Heart left ventricle (tissue), 16 donors: Measurements from ENCODE around the gene ZSCAN5A. TPM values are rescaled to one million over a fixed set of nuclear protein-coding genes. Genes with fewer than 3 reads are reported as not detected.
"Not testable (repeated sequence)": the region's sequence is repeated elsewhere in the genome, so short reads cannot be mapped to it uniquely, and the experiment has no call there.

Source experiments
- ATAC-seq, 4 donors: fragments of 200-7000 bp; cut with Tn5 transposase; one replicate each; pipeline ENCODE4 v1.9.1; 2020 to 2022; ENCODE audit warnings: moderate library complexity in 4 of 4, mild to moderate bottlenecking in 3 of 4, moderate number of reproducible peaks in 1 of 4
- DNase-seq, 5 donors: peaks; one replicate each; pipeline ENCODE4 v3.0.0-alpha.2; 2020
- H3K27ac ChIP-seq, 12 donors: fragments of 200-600 bp; sonication (generic) in 4 of 12; one replicate each; pipeline versions ENCODE4 v1.5.0 to v1.8.0; 2016 to 2022; ENCODE audit warnings: mild to moderate bottlenecking in 2 of 12
- H3K27me3 ChIP-seq, 9 donors: fragments of 200-600 bp; sonication (generic) in 2 of 9; one replicate each; pipeline versions ENCODE4 v1.5.1 to v1.8.0; 2016 to 2022; ENCODE audit warnings: mild to moderate bottlenecking in 3 of 9
- H3K36me3 ChIP-seq, 9 donors: fragments of 200-600 bp; sonication (generic) in 2 of 9; one replicate each; pipeline versions ENCODE4 v1.5.0 to v1.8.0; 2018 to 2022; ENCODE audit warnings: mild to moderate bottlenecking in 2 of 9
- H3K4me1 ChIP-seq, 12 donors: fragments of 200-600 bp; sonication (generic) in 4 of 12; one replicate each; pipeline versions ENCODE4 v1.5.0 to v1.8.0; 2016 to 2022; ENCODE audit warnings: mild to moderate bottlenecking in 3 of 12
- H3K4me3 ChIP-seq, 12 donors: fragments of 200-600 bp; sonication (generic) in 4 of 12; one replicate each; pipeline versions ENCODE4 v1.5.0 to v1.8.0; 2017 to 2022; ENCODE audit warnings: mild to moderate bottlenecking in 9 of 12, moderate library complexity in 4 of 12
- H3K9me3 ChIP-seq, 12 donors: fragments of 200-600 bp; sonication (generic) in 4 of 12; one replicate each; pipeline versions ENCODE4 v1.5.0 to v1.8.0; 2016 to 2022; ENCODE audit warnings: mild to moderate bottlenecking in 1 of 12
- CTCF ChIP-seq, 12 donors: fragments of 200-600 bp; sonication (generic) in 4 of 12; IDR thresholded peaks; one replicate each; pipeline versions ENCODE4 v1.5.0 to v1.8.0; 2018 to 2022; ENCODE audit warnings: antibody characterized with exemption in 12 of 12, mild to moderate bottlenecking in 5 of 12
- POLR2A ChIP-seq, 2 donors: fragments of 450-650 bp; IDR thresholded peaks; one replicate each; pipeline ENCODE4 v1.6.1; 2017; ENCODE audit warnings: antibody characterized with exemption in 2 of 2, mild to moderate bottlenecking in 2 of 2, moderate library complexity in 2 of 2
- WGBS, 4 donors: extraction: QIAGEN DNeasy Blood & Tissue Kit in 2 of 4; methylation state at CpG; one replicate each; pipeline versions ENCODE4 v1.1.5 to v1.1.7; 2013 to 2018; 5-methylcytosine and 5-hydroxymethylcytosine counted together
- intact Hi-C, 10 donors: fragments of 100-400 bp; cut with DNase I; formaldehyde crosslinking; loops; one replicate each; pipeline versions ENCODE4 v1.11.1 to v1.14.2; 2022
- polyA plus RNA-seq, 2 donors: library from polyadenylated mRNA; stranded (reverse); fragments of 200-250 nt; gene quantifications; one replicate each; pipeline ENCODE4 v1.2.3, GENCODE V29; 2013
- total RNA-seq, 9 donors: library from RNA; depleted of rRNA in 2 of 9; stranded (reverse); fragments of >200 nt in 2 of 9; fragmentation: NEBNext Ultra II Directional in 3 of 9; extraction: Animal tissue kit (Norgen Biotek cat#: 25700) in 3 of 9; gene quantifications; one replicate each; pipeline versions ENCODE4 v1.1.0 to v1.2.4, GENCODE V29; 2016 to 2023
- donor health status: ischemic (EF 13 %, LVEDD 7.1; RV severe dilation, severe dysfunction).
- donor health status: healthy with polysubstance abuse.
- donor health status: DM: no; HTN: yes; CAD: no.
- donor health status: DM: no; HTN: no; CAD: no.
- donor health status: ischemic (EF 25% LVEDD 6.9; RV normal size, moderate dysfunction).
- donor health status: ischemic (EF 25% LVEDD 5.7; RV mildly dilated, moderate dysfunction).
- donor health status: healthy.
- donor health status: DM: yes; HTN: yes; CAD: no.
- donor health status: ischemic (EF 35%, LVEDD 5.7; RV mildly dilated, moderate dysfunction).
- donor health status: nonischemic (EF 11% LVEDD 7.7; RV severe dilation, severe dysfunction).
- donor health status: DM: yes; HTN: yes; CAD: no.
- donor health status: PGD.
- donor health status: ischemic (EF 29% LVEDD 5.4; RV normal size, mild dysfunction).
- donor health status: nonischemic (EF 23%, LVEDD 6.1; RV moderate dilation, normal function).

Gene ZSCAN5A
- total and polyA plus RNA-seq, 11 donors = 3.3 to 26.6 (median 17.7) TPM

DNA sequence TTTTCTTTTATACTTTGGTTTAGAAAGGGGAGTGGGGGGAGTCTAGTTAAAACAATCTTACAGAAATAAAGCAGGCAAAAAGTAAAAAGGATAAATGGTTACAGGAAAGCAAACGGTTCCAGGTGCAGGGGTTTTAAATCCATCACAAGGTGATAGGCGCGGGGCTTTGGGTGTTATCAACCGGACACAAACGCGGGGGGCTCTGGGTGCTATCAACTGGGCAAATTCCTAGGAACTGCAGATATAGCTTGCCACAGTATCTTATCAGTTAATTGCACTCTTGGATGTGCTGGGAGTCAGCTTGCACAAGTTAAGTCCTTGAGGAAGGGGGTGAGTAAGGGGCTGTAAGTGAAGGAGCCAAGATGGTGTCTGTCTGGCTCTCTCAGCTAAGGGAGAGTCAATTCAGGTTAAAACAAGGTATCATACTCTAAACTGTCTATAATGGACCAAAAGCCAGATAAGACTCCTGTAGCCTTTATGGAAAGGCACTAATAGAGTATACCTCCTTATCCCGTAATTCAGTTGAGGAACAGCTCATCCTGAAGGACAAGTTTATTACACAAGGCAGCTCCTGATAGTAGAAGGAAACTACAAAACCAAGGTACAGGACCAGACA, 32.6 kb upstream of the ZSCAN5A start:
- no peak for DNase-seq

GRCh38 chr19:56341948-56342347, 27.3 kb upstream of the ZSCAN5A start:
- Histone ChIP-seq H3K4me1 (no peaks in the 10 kb centered on the region), H3K27ac (no peak overlapping the region), H3K36me3 (no peaks in the 10 kb centered on the region), H3K4me3 (no peak overlapping the region), H3K27me3 (no peaks in the 10 kb centered on the region), H3K9me3 (peaks cover 0 to 3% (median 0%) of the 10 kb centered on the region in 12 donors)
- ATAC-seq = no peak
- no peak for TF ChIP-seq CTCF (IDR thresholded peaks at IDR 0.05)
- no peak for TF ChIP-seq POLR2A (IDR thresholded peaks at IDR 0.05)
- DNase-seq = no peak
- intact Hi-C loops = loop anchor here in 2 of 10 donors (10.0 kb wide), 2 partner anchors 167 to 267 kb away; partner anchors contain the start of gene GALP (in 1 of the 2)

More for the DNA sequence above, 32.6 kb upstream of the ZSCAN5A start:
- ATAC-seq = no peak
- Histone ChIP-seq H3K4me3 (no peak overlapping the region), H3K4me1 (no peaks in the 10 kb centered on the region), H3K27me3 (no peaks in the 10 kb centered on the region), H3K9me3 (no peaks in the 10 kb centered on the region), H3K36me3 (no peaks in the 10 kb centered on the region), H3K27ac (no peak overlapping the region)
- TF ChIP-seq CTCF (IDR thresholded peaks at IDR 0.05) = no peak
- no peak for TF ChIP-seq POLR2A (IDR thresholded peaks at IDR 0.05)
- intact Hi-C loops = loop anchor here in 4 of 10 donors (5.0 to 10.0 kb wide), 3 partner anchors 95 to 272 kb away; partner anchors contain the start of gene GALP (in 1 of the 4)
- WGBS, 4 donors = 50 to 62% (median 55%) methylated on average over 7 of the region's 7 CpGs

GRCh38 chr19:56339031-56339430, 24.4 kb upstream of the ZSCAN5A start:
- not testable (repeated sequence) for H3K27ac ChIP-seq, H3K9me3 ChIP-seq, H3K36me3 ChIP-seq, H3K27me3 ChIP-seq, H3K4me3 ChIP-seq, H3K4me1 ChIP-seq, DNase-seq, ATAC-seq
- intact Hi-C loops = loop anchor here in 2 of 10 donors (10.0 kb wide), 2 partner anchors 164 to 264 kb away; partner anchors contain the start of gene GALP (in 1 of the 2)
- 89 to 97% (median 93%) methylated on average over 4 to 8 of the region's 10 CpGs for WGBS, 4 donors

DNA sequence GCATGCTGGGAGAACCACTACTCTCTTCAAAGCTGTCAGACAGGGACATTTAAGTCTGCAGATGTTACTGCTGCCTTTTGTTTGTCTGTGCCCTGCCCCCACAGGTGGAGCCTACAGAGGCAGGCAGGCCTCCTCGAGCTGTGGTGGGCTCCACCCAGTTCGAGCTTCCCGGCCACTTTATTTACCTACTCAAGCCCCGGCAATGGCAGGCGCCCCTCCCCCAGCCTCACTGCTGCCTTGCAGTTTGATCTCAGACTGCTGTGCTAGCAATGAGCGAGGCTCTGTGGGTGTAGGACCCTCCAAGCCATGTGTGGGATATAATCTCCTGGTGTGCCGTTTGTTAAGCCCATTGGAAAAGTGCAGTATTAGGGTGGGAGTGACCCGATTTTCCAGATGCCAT, 22.4 kb upstream of the ZSCAN5A start:
- not testable (repeated sequence) for H3K27ac ChIP-seq, H3K36me3 ChIP-seq
- intact Hi-C loops = loop anchor here in 2 of 10 donors (10.0 kb wide), 2 partner anchors 162 to 262 kb away; partner anchors contain the start of gene GALP (in 1 of the 2)

GRCh38 chr19:56335371-56335770, 20.7 kb upstream of the ZSCAN5A start:
- H3K36me3 ChIP-seq, H3K27me3 ChIP-seq, H3K4me3 ChIP-seq, H3K27ac ChIP-seq, ATAC-seq, DNase-seq, H3K4me1 ChIP-seq: not testable (repeated sequence)
- intact Hi-C loops = loop anchor here in 2 of 10 donors (10.0 kb wide), 2 partner anchors 161 to 261 kb away; partner anchors contain the start of gene GALP (in 1 of the 2)
- H3K9me3 ChIP-seq = peaks cover 0 to 24% (median 5%) of the 10 kb centered on the region in 12 donors

More for the DNA sequence above, 22.4 kb upstream of the ZSCAN5A start:
- not testable (repeated sequence) for ATAC-seq, H3K4me3 ChIP-seq, H3K27me3 ChIP-seq, DNase-seq, H3K4me1 ChIP-seq
- H3K9me3 ChIP-seq = peaks cover 0 to 21% (median 5%) of the 10 kb centered on the region in 12 donors
- WGBS, 4 donors = 83 to 90% (median 88%) methylated on average over 1 to 8 of the region's 8 CpGs
